ENCODE data around the gene SMIM41. TPM values are rescaled to one million over a fixed set of nuclear protein-coding genes. Genes with fewer than 3 reads are reported as not detected.

SMIM41 gene
- total RNA-seq, 1 donor from 2014 or later, result 0.26 TPM

DNA sequence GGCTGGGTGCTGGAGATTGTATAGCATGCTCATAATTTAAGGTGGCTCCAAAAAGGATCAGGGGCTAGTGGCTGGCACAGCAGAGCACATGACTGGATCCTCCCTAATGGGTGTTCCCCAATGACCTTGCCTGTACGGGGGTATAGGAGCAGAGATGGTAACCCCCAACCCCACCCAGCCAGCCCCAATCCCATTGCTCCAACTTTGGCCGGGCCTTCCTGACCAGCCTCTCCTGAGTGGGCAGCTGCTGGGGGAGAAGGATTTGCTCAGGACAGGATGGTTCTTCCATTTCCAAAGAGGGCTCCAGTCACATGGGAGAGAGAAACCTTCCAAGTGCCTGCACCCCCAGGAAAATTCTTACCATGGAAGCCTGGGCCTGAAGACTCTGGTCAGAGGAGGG is 43.6 kb upstream of the SMIM41 start:
- DNase-seq (ENCODE audit: low read depth) (no peak), FAIRE-seq (no peak)
- no peaks in the 10 kb centered on the region for H3K36me3 ChIP-seq (ENCODE audit: control insufficient read depth, insufficient read depth, low read length)
- H3K4me3 ChIP-seq (ENCODE audit: low read depth, low read length), result no peak overlapping the region
- TF ChIP-seq, protein P1, sequence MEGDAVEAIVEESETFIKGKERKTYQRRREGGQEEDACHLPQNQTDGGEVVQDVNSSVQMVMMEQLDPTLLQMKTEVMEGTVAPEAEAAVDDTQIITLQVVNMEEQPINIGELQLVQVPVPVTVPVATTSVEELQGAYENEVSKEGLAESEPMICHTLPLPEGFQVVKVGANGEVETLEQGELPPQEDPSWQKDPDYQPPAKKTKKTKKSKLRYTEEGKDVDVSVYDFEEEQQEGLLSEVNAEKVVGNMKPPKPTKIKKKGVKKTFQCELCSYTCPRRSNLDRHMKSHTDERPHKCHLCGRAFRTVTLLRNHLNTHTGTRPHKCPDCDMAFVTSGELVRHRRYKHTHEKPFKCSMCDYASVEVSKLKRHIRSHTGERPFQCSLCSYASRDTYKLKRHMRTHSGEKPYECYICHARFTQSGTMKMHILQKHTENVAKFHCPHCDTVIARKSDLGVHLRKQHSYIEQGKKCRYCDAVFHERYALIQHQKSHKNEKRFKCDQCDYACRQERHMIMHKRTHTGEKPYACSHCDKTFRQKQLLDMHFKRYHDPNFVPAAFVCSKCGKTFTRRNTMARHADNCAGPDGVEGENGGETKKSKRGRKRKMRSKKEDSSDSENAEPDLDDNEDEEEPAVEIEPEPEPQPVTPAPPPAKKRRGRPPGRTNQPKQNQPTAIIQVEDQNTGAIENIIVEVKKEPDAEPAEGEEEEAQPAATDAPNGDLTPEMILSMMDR (IDR thresholded peaks at IDR 0.05; ENCODE audit: insufficient read depth, low read length, severe bottlenecking), result no peak
- no peaks in the 10 kb centered on the region for H3K27me3 ChIP-seq (ENCODE audit: control insufficient read depth, insufficient read depth, low read length)

DNA sequence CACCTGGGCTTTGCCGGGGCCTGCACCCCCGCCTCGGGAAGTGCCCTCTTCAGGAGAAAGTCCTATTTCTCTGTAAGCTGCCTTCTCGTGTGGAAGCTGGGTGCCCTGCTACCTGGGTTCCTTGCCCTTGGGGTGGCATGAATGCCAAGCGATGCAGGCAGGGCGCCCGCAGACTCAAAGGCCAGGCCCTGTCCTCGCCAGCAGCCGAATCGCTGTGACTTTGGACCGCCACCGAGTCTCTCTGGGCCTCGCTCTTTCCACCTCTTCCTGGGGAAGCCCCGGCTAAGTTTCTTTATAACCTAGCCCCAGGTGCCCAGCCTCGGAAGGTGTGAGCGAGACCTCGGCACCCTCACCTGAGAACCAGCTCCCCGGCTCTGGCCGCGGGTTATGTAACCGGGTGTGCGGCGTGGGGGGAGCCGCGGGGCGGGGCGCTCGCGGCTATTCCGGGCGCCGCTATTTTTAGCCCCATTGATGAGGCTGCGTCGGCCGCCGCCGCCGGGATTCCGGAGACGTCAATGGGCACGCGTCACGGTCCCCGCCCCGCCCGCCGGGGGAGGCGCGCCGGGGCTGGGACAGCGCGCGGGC is 42.8 kb upstream of the SMIM41 start:
- Histone ChIP-seq H3K36me3 (ENCODE audit: control insufficient read depth, insufficient read depth, low read length) (no peaks in the 10 kb centered on the region), H3K4me3 (ENCODE audit: low read depth, low read length) (peak overlapping the region; percentile 30), H3K27me3 (ENCODE audit: control insufficient read depth, insufficient read depth, low read length) (no peaks in the 10 kb centered on the region)
- TF ChIP-seq, protein P1 (IDR thresholded peaks at IDR 0.05; ENCODE audit: insufficient read depth, low read length, severe bottlenecking), result no peak
- FAIRE-seq, result no peak
- peak; percentile 55 for DNase-seq (ENCODE audit: low read depth)

DNA sequence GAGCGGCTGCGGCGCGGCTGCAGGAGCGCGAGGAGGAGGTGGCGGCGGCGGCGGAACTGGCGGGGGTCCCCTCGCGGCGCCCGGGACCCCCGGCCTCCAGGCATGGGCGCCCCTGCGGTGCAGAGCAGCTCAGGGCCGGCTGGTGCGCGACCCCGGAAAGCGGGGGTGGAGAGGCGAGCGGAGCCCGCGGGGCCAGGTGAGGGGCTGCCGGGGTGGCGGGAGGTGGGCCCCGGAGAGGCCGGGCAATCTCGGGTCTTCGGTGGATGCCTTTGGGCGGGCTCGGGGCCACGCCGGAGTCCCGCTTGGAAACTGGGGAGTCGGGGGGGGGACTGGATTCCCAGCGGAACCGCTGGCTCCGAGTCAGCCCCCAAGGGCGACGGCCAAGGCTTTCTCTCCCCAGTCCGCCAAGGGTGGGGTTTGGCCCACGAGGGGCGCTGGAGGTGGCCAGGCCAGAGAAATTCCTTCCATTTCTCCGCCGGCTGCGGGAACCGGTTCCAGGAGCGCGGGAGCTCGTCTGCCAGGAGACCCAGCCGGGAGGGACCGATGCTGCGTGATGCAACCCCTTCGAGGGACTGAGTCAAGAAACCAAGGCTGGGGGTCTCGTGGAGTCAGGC is 42.1 kb upstream of the SMIM41 start:
- TF ChIP-seq, protein P1 (IDR thresholded peaks at IDR 0.05; ENCODE audit: insufficient read depth, low read length, severe bottlenecking), result no peak
- Histone ChIP-seq H3K36me3 (ENCODE audit: control insufficient read depth, insufficient read depth, low read length) (no peaks in the 10 kb centered on the region), H3K27me3 (ENCODE audit: control insufficient read depth, insufficient read depth, low read length) (no peaks in the 10 kb centered on the region), H3K4me3 (ENCODE audit: low read depth, low read length) (peak overlapping the region; percentile 28)
- FAIRE-seq (no peak), DNase-seq (ENCODE audit: low read depth) (no peak)

DNA sequence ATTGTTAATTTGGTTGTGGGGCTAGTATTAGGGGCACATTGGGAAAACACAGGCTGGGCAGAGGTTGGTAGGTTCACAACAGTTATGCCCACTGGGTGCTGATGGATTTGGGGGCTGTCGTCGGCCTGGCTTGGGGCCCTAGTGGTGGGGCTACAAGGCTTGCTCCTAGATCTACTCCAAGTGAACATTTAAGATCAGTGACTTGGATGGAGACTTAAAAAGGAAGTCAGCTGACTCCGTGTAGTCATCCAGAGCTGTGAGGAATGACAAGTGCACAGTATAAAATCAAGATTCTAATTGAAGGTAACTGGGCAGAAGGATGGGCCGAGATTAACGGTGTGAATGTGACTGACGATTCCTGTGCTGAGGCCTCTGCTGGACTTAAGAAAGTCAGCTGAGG is 41.1 kb upstream of the SMIM41 start:
- TF ChIP-seq, protein P1 (IDR thresholded peaks at IDR 0.05; ENCODE audit: insufficient read depth, low read length, severe bottlenecking), result no peak
- no peak overlapping the region for H3K4me3 ChIP-seq (ENCODE audit: low read depth, low read length)
- H3K36me3 ChIP-seq (ENCODE audit: control insufficient read depth, insufficient read depth, low read length), result no peaks in the 10 kb centered on the region

DNA sequence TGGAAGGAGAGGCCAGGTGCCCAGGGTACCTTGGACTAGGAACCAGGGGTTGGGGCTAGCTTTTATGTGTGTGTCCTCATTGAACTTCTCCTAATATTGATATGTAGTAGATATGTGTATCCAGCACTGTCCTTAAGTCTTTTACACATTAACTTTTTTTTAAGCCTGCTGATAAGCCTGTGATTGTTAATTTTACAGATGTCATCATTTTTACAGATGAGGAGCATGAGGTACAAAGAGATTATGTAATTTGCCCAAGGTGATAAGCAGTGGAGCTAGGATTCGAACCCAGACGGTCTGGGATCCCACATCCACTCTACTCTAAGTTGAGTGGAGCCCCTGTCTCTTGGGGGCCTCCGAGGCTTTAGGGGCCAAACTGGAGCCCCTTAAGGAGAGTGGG is 38.5 kb upstream of the SMIM41 start:
- H3K27me3 ChIP-seq (ENCODE audit: control insufficient read depth, insufficient read depth, low read length), result no peaks in the 10 kb centered on the region
- DNase-seq (ENCODE audit: low read depth) (no peak), FAIRE-seq (no peak)
- no peak overlapping the region for H3K4me3 ChIP-seq (ENCODE audit: low read depth, low read length)
- H3K36me3 ChIP-seq (ENCODE audit: control insufficient read depth, insufficient read depth, low read length), result no peaks in the 10 kb centered on the region
- TF ChIP-seq, protein P1 (IDR thresholded peaks at IDR 0.05; ENCODE audit: insufficient read depth, low read length, severe bottlenecking), result no peak

More for the DNA sequence above, 41.1 kb upstream of the SMIM41 start:
- no peak for FAIRE-seq
- DNase-seq (ENCODE audit: low read depth), result no peak
- H3K27me3 ChIP-seq (ENCODE audit: control insufficient read depth, insufficient read depth, low read length), result no peaks in the 10 kb centered on the region
